ENCODE results near the gene IGF2BP1. TPM values are rescaled to one million over a fixed set of nuclear protein-coding genes. Genes with fewer than 3 reads are reported as not detected.

Gene IGF2BP1
- total RNA-seq = 10 to 100 TPM; 19.3 to 19.9 TPM
- polyA plus RNA-seq (ENCODE audit: insufficient read depth, low read depth, low replicate concordance) = 10.4 TPM
- long read RNA-seq, donor 1, full-length matches to known transcripts = 1 of 1 reads
- long read RNA-seq, donor 1, partial matches to known transcripts = 0 of 1 reads
- long read RNA-seq, donor 1, other reads (novel, unspliced or antisense) = 0 of 1 reads
- long read RNA-seq, donor 2, full-length matches to known transcripts = 3 of 3 reads
- long read RNA-seq, donor 2, partial matches to known transcripts = 0 of 3 reads
- long read RNA-seq, donor 2, other reads (novel, unspliced or antisense) = 0 of 3 reads

GRCh38 chr17:48997103-48997826 lies at the start of gene IGF2BP1:
TSS of gene IGF2BP1 (plus strand) at chr17:48997385. CDS start at chr17:48997746, 361 bp downstream.
- H3K4me3 ChIP-seq = peak within 1 kb of the TSS; percentile 43 to 48
- DNase-seq = no peak
- intact Hi-C loops (cut with DNase I; ENCODE audit: low total_unique reads) = no loop called here

GRCh38 chr17:48951572-48951971 lies 45.6 kb upstream of the IGF2BP1 start:
- Histone ChIP-seq H3K27ac (no peak overlapping the region), H3K27me3 (no peaks in the 10 kb centered on the region), H3K9me3 (no peaks in the 10 kb centered on the region), H3K36me3 (ENCODE audit: low read depth, missing control alignments) (no peaks in the 10 kb centered on the region), H3K4me1 (no peaks in the 10 kb centered on the region), H3K4me3 (no peak overlapping the region)
- 84 to 85% methylated on average over 5 of the region's 5 CpGs for WGBS, 2 donors
- TF ChIP-seq POLR2A (IDR thresholded peaks at IDR 0.05) (no peak), CTCF (IDR thresholded peaks at IDR 0.05) (no peak)
- intact Hi-C loops (cut with DNase I; ENCODE audit: low total_unique reads) = no loop called here
- no peak for DNase-seq

More at GRCh38 chr17:48997103-48997826, at the start of gene IGF2BP1:
- H3K27ac ChIP-seq = no peak within 1 kb of the TSS
- H3K27me3 ChIP-seq = peaks cover 3% of the 10 kb centered on the region
- WGBS, 2 donors = 2 to 5% methylated on average over 49 to 57 of the region's 62 CpGs
- no peaks in the 10 kb centered on the region for H3K4me1 ChIP-seq
- TF ChIP-seq POLR2A (IDR thresholded peaks at IDR 0.05) (no peak), CTCF (IDR thresholded peaks at IDR 0.05) (no peak)
- H3K36me3 ChIP-seq (ENCODE audit: low read depth, missing control alignments) = no peaks in the 10 kb centered on the region
- no peaks in the 10 kb centered on the region for H3K9me3 ChIP-seq

- 54 to 55% methylated on average over 5 of the region's 5 CpGs for WGBS, 2 donors
- no peaks in the 10 kb centered on the region for H3K27me3 ChIP-seq
- no peak for TF ChIP-seq POLR2A (IDR thresholded peaks at IDR 0.05)
- no peak for TF ChIP-seq CTCF (IDR thresholded peaks at IDR 0.05)
- no peak overlapping the region for H3K4me3 ChIP-seq
- no peaks in the 10 kb centered on the region for H3K4me1 ChIP-seq
- no peak overlapping the region for H3K27ac ChIP-seq
- H3K9me3 ChIP-seq = no peaks in the 10 kb centered on the region
- intact Hi-C loops (cut with DNase I; ENCODE audit: low total_unique reads) = no loop called here
- H3K36me3 ChIP-seq (ENCODE audit: low read depth, missing control alignments) = no peaks in the 10 kb centered on the region
- DNase-seq = no peak
Observed at GRCh38 chr17:48952904-48953303, 44.3 kb upstream of the IGF2BP1 start.

- H3K4me3 ChIP-seq = no peak overlapping the region
- intact Hi-C loops (cut with DNase I; ENCODE audit: low total_unique reads) = no loop called here
- no peaks in the 10 kb centered on the region for H3K36me3 ChIP-seq (ENCODE audit: low read depth, missing control alignments)
- WGBS, 2 donors = 31 to 47% methylated on average over 5 to 7 of the region's 7 CpGs
- H3K27ac ChIP-seq = no peak overlapping the region
- TF ChIP-seq CTCF (IDR thresholded peaks at IDR 0.05) (no peak), POLR2A (IDR thresholded peaks at IDR 0.05) (no peak)
- DNase-seq = no peak
- no peaks in the 10 kb centered on the region for H3K27me3 ChIP-seq
- H3K9me3 ChIP-seq = no peaks in the 10 kb centered on the region
- no peaks in the 10 kb centered on the region for H3K4me1 ChIP-seq
Observed at GRCh38 chr17:48954300-48954755, 42.9 kb upstream of the IGF2BP1 start.

All from testis (tissue), 5 donors.